Small intestine (tissue), 7 donors: ENCODE data around the gene IGSF11. TPM values are rescaled to one million over a fixed set of nuclear protein-coding genes. Genes with fewer than 3 reads are reported as not detected.

Experiments used
- DNase-seq, 2 donors: peaks; one replicate each; pipeline versions ENCODE4 v3.0.0 to v3.0.0-alpha.2; 2013
- FAIRE-seq: peaks from 2 replicates; lab custom pipeline; 2012; peaks lifted over from hg19 to GRCh38; lab: Jason Lieb, UNC
- H3K27ac ChIP-seq, 3 donors: one replicate each; pipeline ENCODE4 v1.5.1; 2013; ENCODE audit warnings: low read length in 2 of 3, mild to moderate bottlenecking in 2 of 3, control low read depth in 1 of 3, inconsistent platforms in 1 of 3, low read depth in 1 of 3, moderate library complexity in 1 of 3
- H3K27me3 ChIP-seq, 3 donors: one replicate each; pipeline ENCODE4 v1.6.1; 2013; ENCODE audit warnings: low read length in 3 of 3, inconsistent platforms in 1 of 3; ENCODE audit not compliant: control insufficient read depth in 3 of 3, insufficient read depth in 3 of 3
- H3K36me3 ChIP-seq, 3 donors: one replicate each; pipeline ENCODE4 v1.6.1; 2013; ENCODE audit warnings: low read length in 3 of 3, inconsistent platforms in 1 of 3, low read depth in 1 of 3, mild to moderate bottlenecking in 1 of 3, moderate library complexity in 1 of 3; ENCODE audit not compliant: control insufficient read depth in 3 of 3, insufficient read depth in 2 of 3
- H3K4me1 ChIP-seq, 3 donors: one replicate each; pipeline ENCODE4 v1.6.1; 2013; ENCODE audit warnings: low read length in 2 of 3, inconsistent platforms in 1 of 3, low read depth in 1 of 3, mild to moderate bottlenecking in 1 of 3, moderate library complexity in 1 of 3; ENCODE audit not compliant: control insufficient read depth in 3 of 3, insufficient read depth in 2 of 3
- H3K4me3 ChIP-seq, 3 donors: one replicate each; pipeline ENCODE4 v1.5.1; 2013; ENCODE audit warnings: low read length in 3 of 3, control low read depth in 1 of 3, inconsistent platforms in 1 of 3, low read depth in 1 of 3, mild to moderate bottlenecking in 1 of 3, moderate library complexity in 1 of 3
- H3K9me3 ChIP-seq, 2 donors: one replicate each; pipeline ENCODE4 v1.6.1; 2013; ENCODE audit warnings: low read depth in 1 of 2, low read length in 1 of 2; ENCODE audit not compliant: control insufficient read depth in 2 of 2, insufficient read depth in 1 of 2
- WGBS, 3 donors: extraction: QIAGEN DNeasy Blood & Tissue Kit; methylation state at CpG; one replicate each; pipeline ENCODE4 v1.1.7; 2013; 5-methylcytosine and 5-hydroxymethylcytosine counted together
- polyA plus RNA-seq, 4 donors: library from polyadenylated mRNA; stranded (reverse) in 3 of 4; unstranded in 1 of 4; fragments of 200-250 nt in 3 of 4; fragments of 120-200 nt in 1 of 4; gene quantifications; one replicate each; pipeline versions ENCODE4 v1.2.1 to v1.2.3, GENCODE V29; 2013
- donor health status: healthy with polysubstance abuse.
- donor health status: control.
- donor health status: control.
- donor health status: Bipolar disorder and iron deficiency.
- donor health status: healthy.

The IGSF11 gene
- polyA plus RNA-seq, 4 donors: 0.43 to 0.51 TPM; not detected in 2

- H3K9me3 ChIP-seq: no peaks in the 10 kb centered on the region
- H3K4me1 ChIP-seq: no peaks in the 10 kb centered on the region
- FAIRE-seq: no peak
- no peaks in the 10 kb centered on the region for H3K36me3 ChIP-seq
- H3K27ac ChIP-seq: no peak overlapping the region
- no peak for DNase-seq
- H3K4me3 ChIP-seq: no peak overlapping the region
- H3K27me3 ChIP-seq: peaks cover 0 to 2% (median 0%) of the 10 kb centered on the region in 3 donors
- WGBS, 3 donors: 60 to 74% (median 67%) methylated on average over 2 of the region's 2 CpGs
These were observed 63.8 kb downstream of the IGSF11 start for GRCh38 chr3:118970819-118971218.

- no peak overlapping the region for H3K4me3 ChIP-seq
- no peak for FAIRE-seq
- no peak overlapping the region for H3K27ac ChIP-seq
- DNase-seq: no peak
- H3K36me3 ChIP-seq: no peaks in the 10 kb centered on the region
- H3K9me3 ChIP-seq: no peaks in the 10 kb centered on the region
- peaks cover 0 to 2% (median 0%) of the 10 kb centered on the region in 3 donors for H3K27me3 ChIP-seq
- H3K4me1 ChIP-seq: no peaks in the 10 kb centered on the region
- 64 to 76% (median 76%) methylated on average over 2 of the region's 2 CpGs for WGBS, 3 donors
These were observed 66.0 kb downstream of the IGSF11 start for GRCh38 chr3:118968640-118969039.

GRCh38 chr3:118968111-118968510 is 66.5 kb downstream of the IGSF11 start:
- WGBS, 3 donors: 60 to 79% (median 75%) methylated on average over 4 of the region's 4 CpGs
- FAIRE-seq (no peak), DNase-seq (no peak)
- no peaks in the 10 kb centered on the region for H3K9me3 ChIP-seq
- peaks cover 0 to 2% (median 0%) of the 10 kb centered on the region in 3 donors for H3K27me3 ChIP-seq
- H3K4me1 ChIP-seq: no peaks in the 10 kb centered on the region
- H3K36me3 ChIP-seq: no peaks in the 10 kb centered on the region
- no peak overlapping the region for H3K27ac ChIP-seq
- H3K4me3 ChIP-seq: no peak overlapping the region

- H3K9me3 ChIP-seq: no peaks in the 10 kb centered on the region
- no peaks in the 10 kb centered on the region for H3K4me1 ChIP-seq
- no peak for DNase-seq
- H3K27ac ChIP-seq: no peak overlapping the region
- no peak for FAIRE-seq
- WGBS, 3 donors: 24 to 50% (median 31%) methylated on average over 2 of the region's 2 CpGs
- no peak overlapping the region for H3K4me3 ChIP-seq
- no peaks in the 10 kb centered on the region for H3K36me3 ChIP-seq
- peaks cover 0 to 2% (median 0%) of the 10 kb centered on the region in 3 donors for H3K27me3 ChIP-seq
These were observed 67.9 kb downstream of the IGSF11 start for GRCh38 chr3:118966700-118967099.

- no peak overlapping the region for H3K4me3 ChIP-seq
- H3K4me1 ChIP-seq: no peaks in the 10 kb centered on the region
- whole genome bisulfite sequencing, 3 donors: 57 to 73% (median 72%) methylated on average over 1 of the region's 1 CpG
- no peaks in the 10 kb centered on the region for H3K36me3 ChIP-seq
- no peaks in the 10 kb centered on the region for H3K27me3 ChIP-seq
- DNase-seq (no peak), FAIRE-seq (no peak)
- H3K27ac ChIP-seq: no peak overlapping the region
- no peaks in the 10 kb centered on the region for H3K9me3 ChIP-seq
These were observed 70.9 kb downstream of the IGSF11 start for GRCh38 chr3:118963711-118964110.

- H3K9me3 ChIP-seq: no peaks in the 10 kb centered on the region
- no peaks in the 10 kb centered on the region for H3K36me3 ChIP-seq
- 96 to 100% (median 97%) methylated on average over 2 of the region's 2 CpGs for WGBS, 3 donors
- no peak overlapping the region for H3K4me3 ChIP-seq
- no peaks in the 10 kb centered on the region for H3K4me1 ChIP-seq
- FAIRE-seq (no peak), DNase-seq (no peak)
- no peak overlapping the region for H3K27ac ChIP-seq
- no peaks in the 10 kb centered on the region for H3K27me3 ChIP-seq
These were observed 73.7 kb downstream of the IGSF11 start for GRCh38 chr3:118960876-118961450.

- DNase-seq (no peak), FAIRE-seq (no peak)
- H3K36me3 ChIP-seq: no peaks in the 10 kb centered on the region
- no peaks in the 10 kb centered on the region for H3K27me3 ChIP-seq
- H3K9me3 ChIP-seq: peaks cover 0 to 3% of the 10 kb centered on the region in 2 donors
- no peak overlapping the region for H3K4me3 ChIP-seq
- no peaks in the 10 kb centered on the region for H3K4me1 ChIP-seq
- 60 to 80% (median 73%) methylated on average over 1 of the region's 1 CpG for WGBS, 3 donors
- no peak overlapping the region for H3K27ac ChIP-seq
These were observed 78.6 kb downstream of the IGSF11 start for GRCh38 chr3:118955914-118956556.

- no peak for DNase-seq
- Histone ChIP-seq H3K27ac (no peak overlapping the region), H3K9me3 (peaks cover 0 to 3% of the 10 kb centered on the region in 2 donors), H3K27me3 (peaks cover 0 to 2% (median 0%) of the 10 kb centered on the region in 3 donors), H3K4me1 (no peaks in the 10 kb centered on the region), H3K36me3 (no peaks in the 10 kb centered on the region), H3K4me3 (no peak overlapping the region)
- no peak for FAIRE-seq
These were observed 83.6 kb downstream of the IGSF11 start for GRCh38 chr3:118951089-118951488.
